Activated CD8-positive, alpha-beta memory T cell treated with anti-CD3 and anti-CD28 coated beads for 36 hours (primary cell): ENCODE measurements around the gene SHISA3. TPM values are rescaled to one million over a fixed set of nuclear protein-coding genes. Genes with fewer than 3 reads are reported as not detected.

Source experiments
- CTCF ChIA-PET: fragments of 350-600 bp; sonication (Branson Sonifier 250); formaldehyde crosslinking; loops from one replicate; lab custom pipeline; 2021; ENCODE audit warnings: antibody characterized with exemption; lab: Charles Lee
- POLR2A ChIA-PET: fragments of 350-600 bp; sonication (Branson Sonifier 250); formaldehyde crosslinking; loops from one replicate; lab custom pipeline; 2021; ENCODE audit warnings: antibody characterized with exemption; lab: Charles Lee
- total RNA-seq, 2 experiments: library from RNA; stranded (reverse); gene quantifications; one replicate each; pipeline ENCODE4 v1.2.3, GENCODE V29; 2021

Gene SHISA3
- total RNA-seq, 2 experiments from 2014 or later: 0.08 to 0.17 TPM

DNA sequence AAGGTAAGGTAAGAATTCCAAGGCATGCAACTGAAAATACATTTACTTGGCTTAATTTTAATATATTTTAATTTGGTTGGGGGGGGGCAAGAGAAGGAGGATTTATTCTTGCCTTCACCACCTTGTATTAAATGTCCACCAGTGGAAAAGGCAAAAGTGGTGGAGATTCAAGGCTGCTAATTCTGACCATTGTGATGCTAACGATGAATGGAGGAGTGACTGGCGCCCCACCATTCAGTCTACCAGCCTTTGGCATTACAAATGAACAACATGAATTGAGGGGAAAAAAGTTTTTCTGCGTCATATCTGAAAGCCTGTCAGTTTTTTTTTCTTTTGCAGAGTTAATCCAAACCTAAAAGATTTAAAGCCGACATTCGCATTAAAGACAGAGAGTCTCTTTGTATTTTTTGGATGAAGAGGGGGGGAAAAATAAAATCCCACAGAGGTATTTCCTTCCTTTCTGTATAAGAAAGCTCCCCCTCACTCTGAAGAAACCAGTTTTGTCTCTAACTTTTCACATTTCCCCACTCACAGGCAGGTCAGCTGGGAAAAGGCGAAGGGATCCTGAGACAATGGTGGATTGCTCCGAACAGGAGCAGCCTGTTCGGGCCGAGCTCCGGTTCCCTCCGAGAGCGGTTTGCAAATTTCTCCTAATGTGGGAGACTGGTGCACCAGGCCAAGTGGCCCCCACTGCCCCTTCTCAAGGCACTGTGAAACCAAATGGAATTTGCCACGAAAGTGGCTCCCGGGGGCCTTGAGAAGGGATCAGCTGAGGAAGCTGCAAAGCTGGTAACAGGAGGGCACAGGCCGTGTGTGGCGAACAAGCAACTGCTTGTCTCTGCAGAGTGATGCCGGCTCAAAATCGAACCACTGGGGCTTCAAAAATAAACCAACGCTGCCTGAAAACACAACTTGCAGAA, 28.1 kb downstream of the SHISA3 start:
- ChIA-PET CTCF (no interaction called here), POLR2A (interaction anchor here (0.7 kb wide), 1 partner anchor 28 kb away, joined by 3 read pairs; no protein-coding TSS in a partner anchor)

DNA sequence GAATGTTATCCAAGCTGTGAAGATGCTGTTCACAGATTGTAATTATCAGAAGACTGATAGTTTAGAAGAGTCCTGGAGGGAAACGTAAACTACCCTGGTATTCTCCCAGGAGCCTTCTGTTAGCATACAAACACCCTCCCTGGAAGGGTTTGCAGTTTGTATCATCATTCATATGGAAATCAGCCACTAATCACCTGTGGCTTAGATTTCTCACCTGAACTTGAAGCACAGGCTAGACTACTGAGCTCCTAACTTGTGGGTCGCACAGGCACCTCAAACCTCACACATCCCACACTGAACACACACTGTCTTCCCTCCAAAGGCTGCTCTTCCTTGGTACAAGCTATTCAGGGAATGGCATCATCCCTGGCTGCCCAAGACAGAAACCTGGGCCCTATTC, 30.7 kb downstream of the SHISA3 start:
- ChIA-PET CTCF (interaction anchor here (1.2 kb wide), 1 partner anchor 9 kb away, joined by 3 read pairs; no protein-coding TSS in a partner anchor), POLR2A (no interaction called here)

DNA sequence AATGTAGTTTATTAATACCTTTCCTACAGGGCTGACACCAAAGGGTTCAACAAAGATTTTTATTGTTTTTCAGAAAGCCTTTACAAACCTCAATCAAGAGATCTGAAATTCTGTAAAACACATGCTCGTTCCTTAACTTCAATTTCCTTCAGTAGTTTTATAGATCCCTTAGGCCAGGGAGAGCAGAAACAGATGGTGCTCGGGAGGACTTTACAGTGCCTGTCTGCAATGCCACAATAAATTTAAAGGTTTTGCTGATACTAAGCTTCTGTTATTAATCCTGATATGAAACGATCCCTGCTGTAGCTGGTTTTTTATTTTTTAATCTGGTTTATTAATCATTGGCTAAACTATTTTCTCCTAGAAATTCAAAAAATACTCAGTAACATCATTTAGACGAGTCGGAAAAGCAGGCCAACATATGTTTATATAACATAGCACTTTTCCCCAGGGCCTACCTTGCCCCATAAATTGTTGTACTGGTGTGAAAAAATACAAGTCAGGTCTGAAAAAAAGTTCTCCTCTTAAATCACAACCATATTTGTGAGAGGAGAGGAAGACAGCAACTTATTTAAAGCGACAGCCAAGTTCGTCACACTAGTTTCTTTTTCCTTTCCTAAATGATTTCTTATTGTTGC, 39.8 kb downstream of the SHISA3 start:
- CTCF ChIA-PET: no interaction called here
- POLR2A ChIA-PET: no interaction called here

DNA sequence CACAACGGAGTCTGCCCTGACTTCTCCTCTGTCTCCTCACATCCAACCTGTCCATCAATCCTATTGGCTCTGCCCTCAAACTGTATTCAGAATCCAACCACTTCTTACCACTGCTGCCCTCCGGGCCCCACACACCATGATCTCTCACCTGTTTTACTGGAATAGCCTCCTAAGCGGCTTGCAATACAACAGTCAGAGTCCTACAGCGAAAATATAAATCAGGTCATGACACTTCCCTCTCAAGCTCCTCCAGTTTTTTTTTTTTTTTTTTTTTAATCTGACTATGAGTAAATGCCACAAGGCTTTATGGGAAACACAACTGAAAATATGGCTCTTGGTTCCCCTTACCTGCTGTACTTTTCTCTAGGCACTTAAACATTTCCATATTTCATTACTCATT, 42.8 kb downstream of the SHISA3 start:
- CTCF ChIA-PET: no interaction called here
- POLR2A ChIA-PET: no interaction called here

DNA sequence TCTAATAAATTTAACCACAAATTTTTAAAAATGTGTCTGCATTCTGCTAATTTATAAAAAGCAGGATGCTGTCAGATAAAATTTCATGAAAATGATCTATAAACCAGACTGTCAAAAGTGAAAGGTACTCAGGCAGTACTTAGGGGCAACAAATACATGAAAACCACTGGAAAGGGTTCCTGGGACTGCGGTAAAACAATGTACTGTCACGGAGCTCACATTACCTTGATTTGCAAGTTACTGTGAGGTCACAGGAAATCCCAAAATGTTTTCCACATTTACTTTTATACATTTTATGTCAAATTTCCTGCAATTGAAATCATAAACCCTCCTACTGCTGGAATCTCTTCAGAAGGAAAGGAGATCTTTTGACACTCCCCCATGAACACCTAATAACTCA, 45.3 kb downstream of the SHISA3 start:
- POLR2A ChIA-PET: no interaction called here
- CTCF ChIA-PET: no interaction called here

DNA sequence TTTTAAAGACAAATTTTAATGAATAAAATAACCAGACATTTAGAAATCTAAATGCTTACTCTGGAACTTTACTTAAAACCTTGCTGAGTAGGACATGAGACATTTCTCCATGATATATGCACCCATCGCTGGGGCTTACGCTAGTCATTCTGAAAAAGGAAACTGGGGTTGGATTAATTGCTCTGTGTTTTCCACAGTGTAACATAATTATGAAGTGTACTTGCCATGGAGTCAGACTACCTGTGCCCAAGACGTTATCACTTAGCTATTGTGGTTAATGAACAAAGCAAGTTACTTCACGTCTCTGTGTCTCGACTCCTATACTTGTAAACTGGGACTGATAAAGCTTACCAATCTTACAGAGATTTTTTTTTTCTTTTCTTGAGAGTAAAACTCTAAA, 47.8 kb downstream of the SHISA3 start:
- CTCF ChIA-PET: no interaction called here
- POLR2A ChIA-PET: no interaction called here

DNA sequence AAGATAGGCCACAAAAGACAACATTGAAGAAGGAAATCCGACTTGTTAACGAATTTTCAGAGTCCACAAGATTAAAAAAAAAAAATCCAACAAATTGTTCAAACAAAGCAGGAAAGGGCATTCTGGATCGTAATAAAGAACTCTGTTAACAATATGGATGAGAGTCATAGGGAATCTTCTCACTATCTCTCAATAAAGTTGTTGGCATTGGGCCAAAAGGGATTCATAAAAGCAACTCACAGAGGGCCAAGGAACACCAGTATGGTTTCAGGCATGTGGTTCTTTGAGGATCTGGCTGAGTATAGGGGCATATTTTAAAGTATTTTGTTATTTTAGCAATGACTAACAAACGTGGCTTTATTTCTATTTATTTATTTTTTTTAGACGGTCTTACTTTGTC, 49.5 kb downstream of the SHISA3 start:
- ChIA-PET CTCF (no interaction called here), POLR2A (no interaction called here)

Other genes starting within 250 kb of the SHISA3 start
- gene BEND4, start 244.8 kb upstream of the SHISA3 start, total RNA-seq: 1 to 10 TPM; 5.0 to 5.9 TPM